Amniotic epithelial cell (primary cell): ENCODE results near the gene TRMT1L.
"Not testable (repeated sequence)": the region's sequence is repeated elsewhere in the genome, so short reads cannot be mapped to it uniquely, and the experiment has no call there.

ENCODE experiments used
- DNase-seq: peaks from one replicate; pipeline ENCODE4 v3.0.0-alpha.2; 2010; ENCODE audit warnings: low read depth

TRMT1L gene, protein sequence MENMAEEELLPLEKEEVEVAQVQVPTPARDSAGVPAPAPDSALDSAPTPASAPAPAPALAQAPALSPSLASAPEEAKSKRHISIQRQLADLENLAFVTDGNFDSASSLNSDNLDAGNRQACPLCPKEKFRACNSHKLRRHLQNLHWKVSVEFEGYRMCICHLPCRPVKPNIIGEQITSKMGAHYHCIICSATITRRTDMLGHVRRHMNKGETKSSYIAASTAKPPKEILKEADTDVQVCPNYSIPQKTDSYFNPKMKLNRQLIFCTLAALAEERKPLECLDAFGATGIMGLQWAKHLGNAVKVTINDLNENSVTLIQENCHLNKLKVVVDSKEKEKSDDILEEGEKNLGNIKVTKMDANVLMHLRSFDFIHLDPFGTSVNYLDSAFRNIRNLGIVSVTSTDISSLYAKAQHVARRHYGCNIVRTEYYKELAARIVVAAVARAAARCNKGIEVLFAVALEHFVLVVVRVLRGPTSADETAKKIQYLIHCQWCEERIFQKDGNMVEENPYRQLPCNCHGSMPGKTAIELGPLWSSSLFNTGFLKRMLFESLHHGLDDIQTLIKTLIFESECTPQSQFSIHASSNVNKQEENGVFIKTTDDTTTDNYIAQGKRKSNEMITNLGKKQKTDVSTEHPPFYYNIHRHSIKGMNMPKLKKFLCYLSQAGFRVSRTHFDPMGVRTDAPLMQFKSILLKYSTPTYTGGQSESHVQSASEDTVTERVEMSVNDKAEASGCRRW

DNA sequence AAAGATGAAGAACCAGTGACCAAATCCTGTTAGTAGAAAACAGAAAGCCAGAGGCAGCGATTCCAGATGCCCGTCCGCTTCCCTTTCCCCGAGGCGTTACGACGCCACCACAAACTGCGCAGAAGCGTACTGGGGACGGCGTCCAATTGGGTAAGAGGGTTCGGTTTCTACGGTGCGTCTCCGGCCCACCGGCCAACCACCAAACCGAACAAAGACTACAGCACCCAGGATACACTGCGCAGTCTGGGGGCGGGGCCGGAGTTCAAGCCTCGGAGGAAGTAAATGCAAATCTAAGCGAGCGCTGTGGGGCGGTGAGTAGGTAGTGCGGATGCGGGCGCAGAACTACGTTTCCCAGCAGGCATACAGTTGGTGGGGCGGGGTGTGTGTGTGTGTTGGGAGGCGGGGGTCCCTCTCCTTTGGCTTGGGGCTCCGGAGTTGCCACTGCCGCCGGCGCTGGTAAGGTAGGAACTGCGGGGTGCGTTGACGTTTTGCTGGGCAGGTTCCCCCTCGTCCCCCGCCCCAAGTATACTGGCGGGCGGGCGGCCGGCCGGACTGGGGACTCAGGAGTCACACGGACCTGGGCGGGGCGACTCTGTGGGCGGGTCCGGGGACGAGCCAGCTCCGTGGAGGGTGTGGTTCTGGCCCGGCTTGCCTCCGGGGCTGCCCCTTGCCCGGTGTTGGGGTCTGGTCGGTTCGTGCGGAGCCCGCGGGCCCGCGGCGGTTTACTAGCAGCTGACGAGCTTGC is at the start of gene TRMT1L, which contains the start of gene SWT1:
TRMT1L (minus strand) TSS at position 100 of the 745 bp plus-strand sequence. CDS start 241 bp downstream, outside the sequence.
SWT1 (plus strand) TSS at position 314 of the 745 bp plus-strand sequence. CDS start 3,675 bp downstream, outside the sequence.
- DNase-seq = peak; percentile 99

GRCh38 chr1:185200889-185201288 is 44.1 kb upstream of the TRMT1L start:
- no peak for DNase-seq

DNA sequence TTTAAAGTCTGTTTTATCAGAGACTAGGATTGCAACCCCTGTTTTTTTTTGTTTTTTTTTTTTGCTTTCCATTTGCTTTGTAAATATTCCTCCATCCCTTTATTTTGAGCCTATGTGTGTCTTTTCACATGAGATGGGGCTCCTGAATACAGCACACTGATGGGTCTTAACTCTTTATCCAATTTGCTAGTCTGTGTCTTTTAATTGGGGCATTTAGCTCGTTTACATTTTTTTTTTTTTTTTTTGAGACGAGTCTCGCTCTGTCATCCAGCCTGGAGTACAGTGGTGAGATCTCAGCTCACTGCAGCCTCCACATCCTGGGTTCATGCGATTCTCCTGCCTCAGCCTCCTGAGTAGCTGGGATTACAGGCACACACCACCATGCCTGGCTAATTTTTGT is 42.0 kb upstream of the TRMT1L start:
- DNase-seq = not testable (repeated sequence)

GRCh38 chr1:185193756-185194155 is 37.0 kb upstream of the TRMT1L start:
- no peak for DNase-seq

DNA sequence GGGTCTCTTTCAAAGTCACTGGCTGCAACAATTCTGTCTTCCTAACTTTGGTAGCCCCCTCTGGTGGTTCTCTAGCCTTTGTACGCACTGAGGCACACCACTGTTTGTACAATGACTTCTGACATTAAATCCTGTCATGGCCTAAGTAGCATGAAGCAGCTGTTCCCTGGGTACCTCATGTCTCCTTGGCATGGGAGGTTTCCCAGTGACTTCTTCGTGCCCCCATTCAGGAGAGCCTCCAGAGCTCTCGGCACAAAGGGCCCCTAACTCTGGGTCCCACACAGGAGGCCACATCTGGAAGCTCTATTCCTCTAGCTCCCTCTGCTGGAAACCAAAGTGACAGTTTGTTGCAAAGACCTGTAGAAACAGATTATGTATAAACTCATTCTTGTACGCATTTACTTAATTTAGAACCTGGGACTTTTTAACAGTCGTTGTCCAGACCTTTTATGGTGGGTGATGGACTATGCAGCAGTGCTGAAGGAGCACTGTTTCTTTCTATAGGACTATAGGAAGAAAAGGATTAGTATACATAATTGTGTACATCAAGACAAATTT is 13.6 kb upstream of the TRMT1L start:
- peak; percentile 61 for DNase-seq

DNA sequence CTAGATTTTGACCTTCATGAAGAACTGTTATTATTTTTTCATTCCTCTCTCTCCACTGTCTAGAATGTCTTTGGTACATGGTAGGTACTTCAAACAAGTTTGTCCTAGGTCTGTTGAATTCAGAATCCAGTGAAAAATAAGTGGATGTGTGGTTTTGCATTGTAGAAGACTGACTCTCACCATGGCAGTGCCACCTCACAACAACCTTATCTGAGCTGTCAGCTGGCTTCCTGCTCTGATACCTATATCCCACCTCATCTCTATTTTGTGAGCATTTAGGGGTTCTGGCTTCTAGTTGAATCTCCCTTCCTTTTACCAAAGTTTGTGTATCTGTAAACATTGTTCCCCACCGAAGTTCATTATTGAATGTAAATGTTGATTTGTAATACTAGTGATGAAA is 9.4 kb upstream of the TRMT1L start:
- DNase-seq = no peak

DNA sequence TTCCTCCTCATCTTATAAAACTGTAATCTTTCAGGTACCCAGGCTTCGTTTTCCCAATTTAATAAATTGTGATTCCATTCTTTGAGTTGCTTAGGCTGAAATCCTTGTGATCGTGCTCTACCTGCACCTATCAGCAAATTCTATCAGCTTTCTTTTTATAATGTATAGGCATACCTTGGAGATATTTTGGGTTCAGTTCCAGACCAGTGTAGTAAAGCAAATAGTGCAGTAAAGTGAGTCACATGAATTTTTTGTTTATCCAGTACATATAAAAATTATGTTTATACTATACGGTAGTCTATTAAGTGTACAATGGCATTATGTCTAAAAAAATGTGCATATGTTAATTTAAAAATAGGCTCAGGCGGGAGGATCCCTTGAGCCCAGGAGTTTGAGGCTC is 5.7 kb upstream of the TRMT1L start:
- DNase-seq = no peak

DNA sequence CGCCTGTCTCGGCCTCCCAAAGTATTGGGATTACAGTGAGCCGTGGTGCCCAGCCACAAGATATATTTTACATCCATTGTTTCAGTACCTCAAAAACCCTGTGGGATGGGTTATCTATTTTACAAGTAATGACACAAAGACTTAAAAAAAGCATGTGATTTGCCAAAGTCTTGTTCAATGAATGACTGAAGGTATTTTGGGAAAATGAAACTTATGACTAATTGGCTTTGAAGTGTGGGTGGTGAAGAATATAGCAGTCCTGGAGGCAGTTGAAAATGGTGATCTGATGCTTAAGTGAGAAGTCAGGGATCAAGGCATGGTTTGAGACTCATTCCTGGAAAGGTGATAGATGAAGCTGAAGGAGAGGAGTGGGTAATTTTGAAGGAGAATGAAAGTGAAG is 3.2 kb upstream of the TRMT1L start:
- DNase-seq = no peak

- no peak for DNase-seq
These were observed 2.0 kb upstream of the TRMT1L start for GRCh38 chr1:185158800-185159199.

- DNase-seq = peak; percentile 31
These were observed 1.1 kb upstream of the TRMT1L start for GRCh38 chr1:185157599-185158412.

GRCh38 chr1:185156288-185156853 is 382 bp downstream of the TRMT1L start:
- peak; percentile 25 for DNase-seq

- DNase-seq = peak; percentile 50
These were observed 1.0 kb downstream of the TRMT1L start for GRCh38 chr1:185155600-185156287.

GRCh38 chr1:185154912-185155513 is 1.7 kb downstream of the TRMT1L start:
- DNase-seq = peak; percentile 18

- DNase-seq = peak; percentile 17
These were observed 4.5 kb downstream of the TRMT1L start for GRCh38 chr1:185152187-185152767.

DNA sequence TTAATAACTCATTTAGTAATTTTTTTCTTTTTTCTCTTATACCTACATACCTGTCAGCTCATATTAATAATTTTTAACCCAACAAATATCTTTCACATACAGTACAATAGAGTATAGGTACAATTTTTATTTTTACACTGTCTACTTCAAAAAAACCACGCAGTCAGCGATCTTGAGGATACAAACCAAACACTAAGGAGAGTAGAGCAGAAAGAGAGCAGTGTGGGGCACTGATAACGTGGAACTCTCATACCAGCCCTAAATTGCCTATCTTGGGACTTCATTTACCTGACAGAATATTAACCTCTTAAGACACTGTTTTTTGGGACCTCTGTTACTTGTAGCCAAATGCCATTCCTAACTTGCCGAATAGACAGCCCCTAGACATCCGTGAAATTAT is 5.5 kb downstream of the TRMT1L start:
- DNase-seq = no peak

GRCh38 chr1:185144233-185144632 is 12.5 kb downstream of the TRMT1L start:
- DNase-seq = peak; percentile 11

DNA sequence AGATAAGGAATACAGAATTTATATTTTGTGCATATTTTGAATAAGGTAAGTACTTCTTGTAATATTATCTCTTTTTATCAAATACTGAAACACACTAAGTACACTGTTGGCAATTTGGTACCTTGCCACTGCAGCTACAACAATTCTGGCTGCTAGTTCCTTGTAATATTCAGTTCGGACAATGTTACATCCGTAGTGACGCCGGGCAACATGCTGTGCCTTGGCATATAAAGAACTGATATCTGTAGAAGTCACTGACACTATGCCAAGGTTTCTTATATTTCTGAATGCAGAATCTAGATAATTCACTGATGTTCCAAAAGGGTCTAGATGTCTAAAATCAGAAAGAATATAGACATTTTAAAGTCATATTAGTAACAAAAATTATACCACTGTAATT is 17.5 kb downstream of the TRMT1L start:
- DNase-seq = no peak

- DNase-seq = no peak
These were observed 18.7 kb downstream of the TRMT1L start for GRCh38 chr1:185137896-185138545.

- no peak for DNase-seq
These were observed 24.2 kb downstream of the TRMT1L start for GRCh38 chr1:185132534-185132933.
